HG03575 (cell line): Measurements from ENCODE around the gene RAB23.

Experiments
- ATAC-seq: cut with Tn5 transposase; IDR thresholded peaks from one replicate; pipeline ENCODE4 v1.9.1; 2021; ENCODE audit not compliant: unreplicated experiment, insufficient number of reproducible peaks, low FRiP score; ENCODE audit errors: extremely low read depth

The RAB23 gene

GRCh38 chr6:57198926-57199636, 23.0 kb downstream of the RAB23 start:
- no peak for ATAC-seq

- ATAC-seq: no peak
Measured at GRCh38 chr6:57195457-57195856, 26.6 kb downstream of the RAB23 start.

GRCh38 chr6:57193177-57193576, 28.9 kb downstream of the RAB23 start:
- no peak for ATAC-seq

GRCh38 chr6:57190140-57190539, 32.0 kb downstream of the RAB23 start:
- ATAC-seq: no peak

- no peak for ATAC-seq
Measured at GRCh38 chr6:57183336-57183735, 38.8 kb downstream of the RAB23 start.

- ATAC-seq: no peak
Measured at GRCh38 chr6:57182017-57182432, 40.1 kb downstream of the RAB23 start.

- no peak for ATAC-seq
Measured at GRCh38 chr6:57180596-57180995, 41.5 kb downstream of the RAB23 start.

- ATAC-seq: no peak
Measured at GRCh38 chr6:57177545-57178265, 44.4 kb downstream of the RAB23 start.

GRCh38 chr6:57174511-57174907, 47.6 kb downstream of the RAB23 start:
- ATAC-seq: no peak

- no peak for ATAC-seq
Measured at GRCh38 chr6:57173886-57174510, 48.1 kb downstream of the RAB23 start.

GRCh38 chr6:57173056-57173885, 48.8 kb downstream of the RAB23 start:
- ATAC-seq: no peak

- peak; percentile 63 for ATAC-seq
Measured at GRCh38 chr6:57172136-57173055, 49.7 kb downstream of the RAB23 start, which contains the start of gene BAG2. TSS of gene BAG2 (plus strand) at chr6:57172326. CDS start at chr6:57172698, 372 bp downstream.

GRCh38 chr6:57165080-57165479, 57.0 kb downstream of the RAB23 start:
- ATAC-seq: no peak

GRCh38 chr6:57163956-57164355, 58.2 kb downstream of the RAB23 start:
- no peak for ATAC-seq

- ATAC-seq: no peak
Measured at GRCh38 chr6:57162516-57162915, 59.6 kb downstream of the RAB23 start.

- ATAC-seq: no peak
Measured at GRCh38 chr6:57162028-57162427, 60.1 kb downstream of the RAB23 start.

- no peak for ATAC-seq
Measured at GRCh38 chr6:57159127-57159526, 63.0 kb downstream of the RAB23 start.

- no peak for ATAC-seq
Measured at GRCh38 chr6:57158658-57159057, 63.4 kb downstream of the RAB23 start.
